ENCODE results near the gene NLGN3. TPM values are rescaled to one million over a fixed set of nuclear protein-coding genes. Genes with fewer than 3 reads are reported as not detected.

NLGN3 gene

GRCh38 chrX:71215338-71215912, 70.8 kb downstream of the NLGN3 start:
- Histone ChIP-seq H2BK12ac (ENCODE audit: low read length in 2 of 2) (no peak overlapping the region), H2BK5ac (ENCODE audit: low read depth, low read length, poor library complexity, severe bottlenecking) (no peak overlapping the region), H3K4ac (ENCODE audit: low read depth in 1 of 2, low read length in 2 of 2) (no peak overlapping the region), H2BK120ac (ENCODE audit: low read depth, low read length) (no peak overlapping the region), H3K36me3 (ENCODE audit: control insufficient read depth in 1 of 2, insufficient read depth in 2 of 2, low read depth in 1 of 2, low read length in 2 of 2) (no peaks in the 10 kb centered on the region), H3K4me2 (ENCODE audit: low read length, poor library complexity, severe bottlenecking) (no peak overlapping the region), H3K79me1 (replicated peaks; ENCODE audit: low read length, poor library complexity, severe bottlenecking) (no peaks in the 10 kb centered on the region), H3K18ac (ENCODE audit: low read depth in 1 of 2, low read length in 2 of 2) (no peak overlapping the region), H3K23ac (ENCODE audit: low read length in 2 of 2) (no peak overlapping the region), H3K4me3 (ENCODE audit: insufficient read depth in 1 of 2, low read depth in 1 of 2, low read length in 2 of 2) (no peak overlapping the region), H4K91ac (ENCODE audit: low read length) (no peak overlapping the region), H2AFZ (ENCODE audit: low read depth, low read length) (no peak overlapping the region), H3K27ac (ENCODE audit: low read length, poor library complexity, severe bottlenecking) (no peak overlapping the region), H3K27me3 (ENCODE audit: control insufficient read depth in 1 of 2, insufficient read depth in 1 of 2, low read length in 2 of 2) (peaks cover 0 to 53% of the 10 kb centered on the region in 2 experiments), H3K4me1 (ENCODE audit: control insufficient read depth, insufficient read depth, low read depth, low read length) (peaks cover 8% of the 10 kb centered on the region), H3K14ac (ENCODE audit: low read length in 2 of 2) (no peak overlapping the region), H2AK5ac (ENCODE audit: low read length, severe bottlenecking) (no peak overlapping the region), H2BK15ac (ENCODE audit: low read depth, poor library complexity, severe bottlenecking) (no peak overlapping the region), H3K9ac (ENCODE audit: low read length) (no peak overlapping the region), H3K9me3 (ENCODE audit: control insufficient read depth, low read length) (no peaks in the 10 kb centered on the region), H4K8ac (ENCODE audit: low read length) (no peak overlapping the region)
- no peak for DNase-seq
- 94% methylated on average over 8 of the region's 10 CpGs for WGBS

DNA sequence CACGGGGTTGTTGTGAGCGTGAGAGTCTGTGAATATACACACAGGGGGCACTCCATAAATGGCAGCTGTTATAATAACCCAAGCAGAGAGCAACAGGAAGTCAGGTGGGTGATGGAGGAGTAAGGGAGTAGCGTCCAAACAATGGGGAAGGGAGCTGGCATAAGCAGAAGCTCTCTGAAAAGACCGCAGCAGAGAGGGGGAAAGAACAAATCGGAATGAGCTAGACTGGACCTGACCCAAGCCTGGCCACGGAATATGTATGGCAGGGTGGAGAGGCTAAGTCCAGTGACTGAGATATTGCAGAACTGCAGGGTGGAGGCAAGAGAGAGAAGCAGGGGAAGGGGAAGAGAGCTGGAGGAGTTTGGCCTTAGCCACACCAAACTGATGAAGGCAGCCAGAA, 71.8 kb downstream of the NLGN3 start:
- Histone ChIP-seq H2BK12ac (ENCODE audit: low read length in 2 of 2) (no peak overlapping the region), H3K79me1 (replicated peaks; ENCODE audit: low read length, poor library complexity, severe bottlenecking) (no peaks in the 10 kb centered on the region), H2BK120ac (ENCODE audit: low read depth, low read length) (no peak overlapping the region), H4K91ac (ENCODE audit: low read length) (no peak overlapping the region), H3K23ac (ENCODE audit: low read length in 2 of 2) (no peak overlapping the region), H3K9me3 (ENCODE audit: control insufficient read depth, low read length) (no peaks in the 10 kb centered on the region), H3K27me3 (ENCODE audit: control insufficient read depth in 1 of 2, insufficient read depth in 1 of 2, low read length in 2 of 2) (peaks cover 0 to 55% of the 10 kb centered on the region in 2 experiments), H3K14ac (ENCODE audit: low read length in 2 of 2) (no peak overlapping the region), H3K36me3 (ENCODE audit: control insufficient read depth in 1 of 2, insufficient read depth in 2 of 2, low read depth in 1 of 2, low read length in 2 of 2) (no peaks in the 10 kb centered on the region), H2AFZ (ENCODE audit: low read depth, low read length) (no peak overlapping the region), H4K8ac (ENCODE audit: low read length) (no peak overlapping the region), H3K4ac (ENCODE audit: low read depth in 1 of 2, low read length in 2 of 2) (no peak overlapping the region), H2BK5ac (ENCODE audit: low read depth, low read length, poor library complexity, severe bottlenecking) (no peak overlapping the region), H2BK15ac (ENCODE audit: low read depth, poor library complexity, severe bottlenecking) (no peak overlapping the region), H3K9ac (ENCODE audit: low read length) (no peak overlapping the region), H3K18ac (ENCODE audit: low read depth in 1 of 2, low read length in 2 of 2) (no peak overlapping the region), H3K4me1 (ENCODE audit: control insufficient read depth, insufficient read depth, low read depth, low read length) (peaks cover 8% of the 10 kb centered on the region), H3K4me3 (ENCODE audit: insufficient read depth in 1 of 2, low read depth in 1 of 2, low read length in 2 of 2) (no peak overlapping the region), H3K4me2 (ENCODE audit: low read length, poor library complexity, severe bottlenecking) (no peak overlapping the region), H3K27ac (ENCODE audit: low read length, poor library complexity, severe bottlenecking) (no peak overlapping the region), H2AK5ac (ENCODE audit: low read length, severe bottlenecking) (no peak overlapping the region)
- no peak for DNase-seq
- WGBS, result 71% methylated on average over 6 of the region's 6 CpGs

DNA sequence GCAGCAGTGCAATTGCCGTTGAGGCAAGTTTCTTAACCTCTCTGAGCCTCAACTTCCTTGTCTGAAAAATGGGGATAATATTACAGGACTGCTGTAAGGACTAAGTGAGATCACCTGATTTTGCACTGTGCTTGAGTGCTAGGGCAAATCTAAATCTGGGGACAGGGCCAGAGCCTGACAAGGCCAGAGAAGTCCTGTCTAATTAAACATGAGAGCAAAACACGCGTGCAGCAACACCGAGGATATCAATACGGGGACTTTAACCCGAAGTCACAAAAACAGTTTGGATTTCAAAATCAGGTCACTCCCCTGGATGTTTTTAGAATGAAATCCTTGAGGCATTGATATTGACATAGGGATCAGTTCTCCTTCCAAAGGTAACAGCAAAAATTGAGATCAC, 72.7 kb downstream of the NLGN3 start:
- no peak overlapping the region for H3K4me2 ChIP-seq (ENCODE audit: low read length, poor library complexity, severe bottlenecking)
- H4K8ac ChIP-seq (ENCODE audit: low read length), result no peak overlapping the region
- no peak overlapping the region for H3K9ac ChIP-seq (ENCODE audit: low read length)
- H2BK120ac ChIP-seq (ENCODE audit: low read depth, low read length), result no peak overlapping the region
- no peak overlapping the region for H3K23ac ChIP-seq (ENCODE audit: low read length in 2 of 2)
- peaks cover 8% of the 10 kb centered on the region for H3K4me1 ChIP-seq (ENCODE audit: control insufficient read depth, insufficient read depth, low read depth, low read length)
- no peak overlapping the region for H3K4me3 ChIP-seq (ENCODE audit: insufficient read depth in 1 of 2, low read depth in 1 of 2, low read length in 2 of 2)
- H3K27ac ChIP-seq (ENCODE audit: low read length, poor library complexity, severe bottlenecking), result no peak overlapping the region
- no peak overlapping the region for H2AFZ ChIP-seq (ENCODE audit: low read depth, low read length)
- WGBS, result 100% methylated on average over 6 of the region's 6 CpGs
- H2AK5ac ChIP-seq (ENCODE audit: low read length, severe bottlenecking), result no peak overlapping the region
- no peaks in the 10 kb centered on the region for H3K9me3 ChIP-seq (ENCODE audit: control insufficient read depth, low read length)
- no peak overlapping the region for H2BK5ac ChIP-seq (ENCODE audit: low read depth, low read length, poor library complexity, severe bottlenecking)
- H4K91ac ChIP-seq (ENCODE audit: low read length), result no peak overlapping the region
- no peak overlapping the region for H3K4ac ChIP-seq (ENCODE audit: low read depth in 1 of 2, low read length in 2 of 2)
- no peaks in the 10 kb centered on the region for H3K36me3 ChIP-seq (ENCODE audit: control insufficient read depth in 1 of 2, insufficient read depth in 2 of 2, low read depth in 1 of 2, low read length in 2 of 2)
- H3K27me3 ChIP-seq (ENCODE audit: control insufficient read depth in 1 of 2, insufficient read depth in 1 of 2, low read length in 2 of 2), result peaks cover 0 to 58% of the 10 kb centered on the region in 2 experiments
- H2BK15ac ChIP-seq (ENCODE audit: low read depth, poor library complexity, severe bottlenecking), result no peak overlapping the region
- DNase-seq, result no peak
- no peak overlapping the region for H2BK12ac ChIP-seq (ENCODE audit: low read length in 2 of 2)
- H3K79me1 ChIP-seq (replicated peaks; ENCODE audit: low read length, poor library complexity, severe bottlenecking), result no peaks in the 10 kb centered on the region
- H3K18ac ChIP-seq (ENCODE audit: low read depth in 1 of 2, low read length in 2 of 2), result no peak overlapping the region
- no peak overlapping the region for H3K14ac ChIP-seq (ENCODE audit: low read length in 2 of 2)

Small RNA genes within 50 kb of the gene (small RNA-seq; reads per million reads assigned to genes)
- gene CXorf65 (ENCODE audit: low read depth), result not detected
